Sigmoid colon (tissue), 4 donors: Measurements from ENCODE around the gene PXN.

Source experiments
- CTCF ChIP-seq, 4 experiments: fragments of 450-650 bp in 3 of 4; fragments of 200-600 bp in 1 of 4; IDR thresholded peaks; one replicate each; pipeline ENCODE4 v1.5.1; 2016 to 2019; ENCODE audit warnings: antibody characterized with exemption in 4 of 4, mild to moderate bottlenecking in 3 of 4, moderate library complexity in 2 of 4
- POLR2A ChIP-seq, 2 donors: fragments of 450-650 bp; IDR thresholded peaks; one replicate each; pipeline ENCODE4 v1.6.1; 2016; ENCODE audit warnings: antibody characterized with exemption in 2 of 2, mild to moderate bottlenecking in 2 of 2, moderate library complexity in 2 of 2
- POLR2AphosphoS5 ChIP-seq, 4 donors: sonication (generic); formaldehyde crosslinking; IDR thresholded peaks; one replicate each; pipeline ENCODE4 v1.6.1; 2017; ENCODE audit warnings: antibody characterized with exemption in 4 of 4

- TF ChIP-seq CTCF (IDR thresholded peaks at IDR 0.05): no peak
- no peak for TF ChIP-seq POLR2AphosphoS5 (IDR thresholded peaks at IDR 0.05)
- TF ChIP-seq POLR2A (IDR thresholded peaks at IDR 0.05): no peak
Measured at GRCh38 chr12:120287491-120287890, 22.0 kb upstream of the PXN start.
